Right ventricle myocardium superior (tissue), 1 donor: ENCODE measurements around the gene FBXO2. TPM values are rescaled to one million over a fixed set of nuclear protein-coding genes. Genes with fewer than 3 reads are reported as not detected.
A peak's percentile ranks its signal among the peaks of the same experiment; 100 is the strongest.

Experiments used
- ATAC-seq: fragments of 200-7000 bp; cut with Tn5 transposase; one replicate; pipeline ENCODE4 v1.9.1; 2020; ENCODE audit warnings: mild to moderate bottlenecking; ENCODE audit not compliant: poor library complexity
- DNase-seq: peaks from one replicate; pipeline ENCODE4 v3.0.0-alpha.2; 2020
- intact Hi-C: fragments of 100-400 bp; cut with DNase I; formaldehyde crosslinking; loops from one replicate; pipeline ENCODE4 v1.11.2; 2022
- total RNA-seq: library from RNA; stranded (reverse); fragmentation: NEBNext Ultra II Directional; extraction: Animal tissue kit (Norgen Biotek cat#: 25700); gene quantifications from one replicate; pipeline ENCODE4 v1.2.1, GENCODE V29; 2021
- donor health status: DM: no; HTN: yes; CAD: no; lungs with severe emphysema.

Gene FBXO2
- total RNA-seq, 1 donor from 2014 or later = 2.3 TPM

DNA sequence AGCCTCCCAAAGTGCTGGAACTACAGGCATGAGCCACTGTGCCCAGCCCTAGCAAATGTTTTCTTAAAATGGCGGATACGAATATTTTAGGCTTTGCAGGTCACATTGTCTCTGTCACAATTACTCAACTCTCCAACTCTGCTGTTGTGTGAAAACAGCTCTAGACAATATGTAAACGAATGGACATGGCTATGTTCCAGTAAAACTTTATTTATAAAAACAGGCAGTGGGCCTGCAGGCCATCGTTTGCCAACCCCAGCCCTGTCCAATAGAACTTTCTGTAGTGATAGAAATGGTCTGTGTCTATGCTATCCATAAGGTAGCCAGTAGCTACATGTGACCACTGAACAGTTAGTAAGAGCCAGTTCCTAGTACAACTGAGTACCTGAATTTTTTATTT lies 5.5 kb upstream of the FBXO2 start:
- DNase-seq = no peak
- intact Hi-C loops = no loop called here
- ATAC-seq = no peak

DNA sequence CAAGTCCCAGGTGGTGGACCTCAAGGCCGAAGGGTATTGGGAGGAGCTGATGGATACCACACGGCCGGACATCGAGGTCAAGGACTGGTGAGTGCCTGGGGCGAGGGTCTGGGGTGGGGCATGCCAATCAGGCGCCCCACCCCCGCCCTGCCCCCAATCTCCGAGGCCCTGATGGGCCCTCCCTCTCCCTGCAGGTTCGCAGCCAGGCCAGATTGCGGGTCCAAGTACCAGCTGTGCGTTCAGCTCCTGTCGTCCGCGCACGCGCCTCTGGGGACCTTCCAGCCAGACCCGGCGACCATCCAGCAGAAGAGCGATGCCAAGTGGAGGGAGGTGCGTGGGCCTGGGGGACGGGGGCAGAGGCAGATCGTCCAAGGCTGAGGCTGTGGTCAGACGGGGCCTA lies 4.3 kb upstream of the FBXO2 start:
- intact Hi-C loops = no loop called here
- no peak for ATAC-seq
- DNase-seq = peak; percentile 27

- no peak for DNase-seq
- ATAC-seq = no peak
- intact Hi-C loops = no loop called here
These were observed 3.4 kb upstream of the FBXO2 start for GRCh38 chr1:11657654-11658053.

GRCh38 chr1:11654939-11655808 lies 945 bp upstream of the FBXO2 start:
- intact Hi-C loops = loop anchor here (5.0 kb wide), 1 partner anchor 62 kb away; no protein-coding TSS in a partner anchor
- DNase-seq = no peak
- ATAC-seq = peak; percentile 7

GRCh38 chr1:11653861-11654136 lies 430 bp downstream of the FBXO2 start:
- DNase-seq (peak; percentile 39), ATAC-seq (no peak)
- intact Hi-C loops = loop anchor here (5.0 kb wide), 1 partner anchor 64 kb away; no protein-coding TSS in a partner anchor

DNA sequence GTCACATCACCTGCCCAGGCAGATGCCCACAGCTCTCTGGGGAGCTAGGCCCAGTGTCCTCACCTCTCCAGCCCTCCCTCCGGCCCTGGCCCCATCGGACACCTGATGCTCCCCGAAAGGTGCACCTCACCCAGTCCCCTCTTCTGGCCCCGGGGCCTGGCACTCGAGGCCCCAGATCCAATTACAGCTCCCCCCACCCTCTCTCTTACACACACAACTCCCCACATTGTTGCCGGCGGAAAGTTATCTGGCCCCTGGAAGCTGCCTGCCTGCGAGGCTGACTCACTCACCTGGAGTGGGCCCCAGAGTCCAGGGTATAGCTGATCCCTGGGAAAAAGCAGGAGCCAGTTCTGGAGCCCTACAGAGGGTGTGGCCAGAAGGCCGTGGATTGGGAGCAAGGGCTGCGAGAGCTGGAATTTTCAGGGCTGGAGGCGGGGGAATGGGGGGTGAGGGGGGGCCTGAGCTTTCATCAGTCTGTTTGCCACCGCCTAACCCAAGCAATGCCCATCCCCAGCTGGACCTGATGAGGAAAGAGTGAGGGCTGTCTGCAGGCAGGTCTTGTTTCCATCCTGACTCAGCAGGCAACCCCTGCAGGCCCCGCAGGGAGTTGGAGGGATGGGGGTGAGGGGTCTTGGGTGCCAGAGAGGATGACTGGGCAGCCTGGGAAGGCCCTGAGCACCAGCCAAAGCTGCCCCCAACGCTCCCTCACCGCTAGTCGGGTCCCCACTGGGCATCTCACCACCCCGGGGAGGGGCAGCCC lies 948 bp downstream of the FBXO2 start:
- ATAC-seq (no peak), DNase-seq (no peak)
- intact Hi-C loops = loop anchor here (5.0 kb wide), 1 partner anchor 64 kb away; no protein-coding TSS in a partner anchor

GRCh38 chr1:11652203-11652780 lies 1.9 kb downstream of the FBXO2 start:
- intact Hi-C loops = loop anchor here (5.0 kb wide), 1 partner anchor 65 kb away; no protein-coding TSS in a partner anchor
- DNase-seq = no peak

GRCh38 chr1:11651017-11651416 lies 3.2 kb downstream of the FBXO2 start:
- ATAC-seq (no peak), DNase-seq (no peak)
- intact Hi-C loops = loop anchor here (5.0 kb wide), 1 partner anchor 66 kb away; no protein-coding TSS in a partner anchor

More at GRCh38 chr1:11652203-11652780, 1.9 kb downstream of the FBXO2 start:
- ATAC-seq = no peak

- intact Hi-C loops = loop anchor here (5.0 kb wide), 1 partner anchor 67 kb away; no protein-coding TSS in a partner anchor
- DNase-seq = peak; percentile 89
- ATAC-seq = peak; percentile 79
These were observed 3.8 kb downstream of the FBXO2 start for GRCh38 chr1:11650331-11650991.

- DNase-seq (no peak), ATAC-seq (no peak)
- intact Hi-C loops = loop anchor here (5.0 to 10.0 kb wide), 3 partner anchors 68 to 315 kb away; partner anchors contain the start of gene DISP3
These were observed 4.5 kb downstream of the FBXO2 start for GRCh38 chr1:11649624-11650330.

DNA sequence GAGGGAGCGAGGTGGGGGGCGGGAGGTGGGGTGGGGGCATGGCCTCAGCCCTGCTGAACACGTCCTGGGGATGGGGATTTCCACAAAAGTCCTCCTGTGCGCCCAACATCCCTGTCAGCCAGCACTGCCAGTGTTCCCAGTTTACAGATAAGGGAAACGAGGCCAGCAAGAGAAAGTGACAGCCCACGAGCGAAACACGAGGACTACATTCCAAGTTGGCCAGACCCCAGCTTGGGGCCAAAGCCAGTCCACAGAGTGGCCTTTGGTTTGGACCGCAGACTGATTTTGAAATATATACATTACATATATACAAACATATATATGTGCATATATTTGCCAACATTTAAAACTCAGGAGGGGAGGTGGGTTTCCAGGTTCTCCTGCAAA lies 5.0 kb downstream of the FBXO2 start:
- intact Hi-C loops = loop anchor here (10.0 kb wide), 2 partner anchors 174 to 314 kb away; partner anchors contain the start of gene DISP3
- ATAC-seq (no peak), DNase-seq (no peak)

GRCh38 chr1:11648732-11649158 lies 5.5 kb downstream of the FBXO2 start:
- DNase-seq (no peak), ATAC-seq (peak; percentile 21)
- intact Hi-C loops = loop anchor here (10.0 kb wide), 2 partner anchors 174 to 314 kb away; partner anchors contain the start of gene DISP3

DNA sequence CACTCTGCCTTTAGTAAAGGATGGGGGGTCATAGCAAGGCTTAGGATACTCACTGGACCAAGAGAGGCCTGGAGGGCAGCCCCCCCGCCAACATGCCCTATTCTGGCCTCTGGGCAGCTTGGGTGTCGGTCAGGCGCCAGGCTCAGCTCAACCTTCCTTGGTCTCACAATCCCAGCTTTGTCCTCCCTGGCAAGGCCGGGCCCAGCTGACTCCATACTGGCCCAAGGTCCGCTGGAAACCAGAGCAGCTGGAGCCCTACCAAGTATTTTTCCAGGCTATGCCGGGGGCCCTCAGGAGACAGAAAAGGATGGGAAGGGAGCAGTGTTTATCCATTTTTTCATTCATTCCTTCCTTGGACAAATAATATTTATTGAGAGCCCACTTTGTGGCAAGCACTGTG lies 6.2 kb downstream of the FBXO2 start:
- ATAC-seq (peak; percentile 29), DNase-seq (peak; percentile 74)
- intact Hi-C loops = loop anchor here (10.0 kb wide), 2 partner anchors 173 to 313 kb away; partner anchors contain the start of gene DISP3

DNA sequence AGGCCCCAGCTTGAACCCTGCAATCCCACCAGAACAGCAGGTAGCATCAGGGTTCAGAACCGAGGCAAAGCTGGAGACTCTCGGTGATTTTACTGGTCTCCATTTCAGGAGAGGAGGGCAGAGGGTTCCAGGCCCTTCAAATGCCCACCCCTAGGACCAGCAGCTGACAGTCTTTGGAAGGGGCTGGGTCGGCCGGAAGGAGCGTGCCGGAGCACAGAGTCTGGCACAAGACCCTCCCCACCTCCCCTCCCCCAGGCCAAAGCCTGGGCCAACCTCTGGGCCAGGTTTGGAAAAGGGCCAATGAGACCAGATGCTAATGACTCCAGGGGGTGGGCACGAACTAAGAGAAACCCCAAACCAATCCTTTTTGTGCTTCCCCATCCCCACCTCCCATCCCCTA lies 6.9 kb downstream of the FBXO2 start:
- ATAC-seq (no peak), DNase-seq (no peak)
- intact Hi-C loops = loop anchor here (10.0 kb wide), 2 partner anchors 173 to 313 kb away; partner anchors contain the start of gene DISP3

DNA sequence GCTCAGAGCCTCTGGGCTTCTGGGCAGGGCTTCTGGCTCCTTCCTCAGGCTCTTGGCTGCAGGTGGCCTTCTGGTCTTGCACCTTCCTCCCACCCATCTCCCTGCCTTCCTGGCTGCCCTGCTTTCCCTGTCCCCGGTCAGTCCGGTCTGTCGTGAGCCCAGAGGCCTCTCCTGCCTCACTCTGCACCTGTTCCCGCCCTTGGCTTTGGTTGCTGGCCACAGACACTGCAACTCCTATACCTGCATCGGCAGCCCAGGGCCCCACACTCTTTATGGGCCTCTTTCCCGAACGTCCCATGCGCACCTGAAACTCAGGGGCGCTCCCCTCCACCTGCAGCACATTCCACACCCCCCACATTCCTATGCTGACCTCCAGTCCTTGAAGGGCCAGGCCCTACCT lies 7.9 kb downstream of the FBXO2 start:
- intact Hi-C loops = loop anchor here (10.0 kb wide), 2 partner anchors 172 to 312 kb away; partner anchors contain the start of gene DISP3

DNA sequence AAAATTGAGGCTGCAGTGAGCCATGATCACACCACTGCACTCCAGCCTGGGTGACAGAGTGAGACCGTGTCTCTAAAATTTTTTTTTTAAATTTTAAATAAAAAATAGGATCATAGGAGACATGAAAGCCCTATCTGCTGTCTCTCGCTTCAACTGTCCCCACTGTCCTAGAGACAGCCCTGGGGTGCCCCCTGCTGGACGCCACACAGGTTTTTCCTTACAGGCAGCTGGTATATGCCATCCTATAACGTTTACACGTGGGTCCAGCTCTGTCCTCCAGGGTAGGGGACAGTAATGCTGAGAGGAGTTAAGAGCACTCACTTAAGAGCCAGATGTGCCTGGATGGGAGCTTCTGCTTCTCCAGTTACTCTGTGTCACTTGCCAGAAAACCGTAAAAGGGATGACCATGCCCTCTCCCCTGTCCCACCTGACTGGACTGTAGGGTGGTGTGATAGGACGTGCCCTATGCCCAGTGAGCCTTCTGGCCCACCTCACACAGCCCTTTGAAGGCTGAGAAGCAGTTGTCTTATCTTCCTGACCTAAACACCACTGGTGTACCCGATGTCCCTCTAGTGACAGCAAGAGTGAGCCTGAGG lies 8.5 kb downstream of the FBXO2 start:
- DNase-seq (peak; percentile 86), ATAC-seq (peak; percentile 45)
- intact Hi-C loops = loop anchor here (2.0 to 10.0 kb wide), 3 partner anchors 171 to 607 kb away; partner anchors contain the start of gene DISP3

More for the DNA sequence above, 7.9 kb downstream of the FBXO2 start:
- ATAC-seq (no peak), DNase-seq (no peak)

- intact Hi-C loops = loop anchor here (2.0 to 10.0 kb wide), 3 partner anchors 170 to 606 kb away; partner anchors contain the start of gene DISP3
- DNase-seq (no peak), ATAC-seq (no peak)
These were observed 9.0 kb downstream of the FBXO2 start for GRCh38 chr1:11645270-11645669.
